Fibroblast of lung (primary cell): ENCODE results near the gene OTUD7B.

Experiments used
- EZH2 ChIP-seq: IDR thresholded peaks from 2 replicates; pipeline ENCODE4 v1.5.1; 2012; ENCODE audit warnings: low read length, control low read depth, mild to moderate bottlenecking; ENCODE audit errors: missing control alignments
- TF ChIP-seq, protein P1 (sequence below), 2 donors: IDR thresholded peaks in 1 of 2; conservative IDR thresholded peaks in 1 of 2; 1 replicate in 1 of 2; 2 replicates in 1 of 2; pipeline ENCODE4 v1.5.1; 2011 to 2012; ENCODE audit warnings: low read length in 2 of 2, control low read depth in 1 of 2, inconsistent platforms in 1 of 2, low read depth in 1 of 2, mild to moderate bottlenecking in 1 of 2

DNA sequence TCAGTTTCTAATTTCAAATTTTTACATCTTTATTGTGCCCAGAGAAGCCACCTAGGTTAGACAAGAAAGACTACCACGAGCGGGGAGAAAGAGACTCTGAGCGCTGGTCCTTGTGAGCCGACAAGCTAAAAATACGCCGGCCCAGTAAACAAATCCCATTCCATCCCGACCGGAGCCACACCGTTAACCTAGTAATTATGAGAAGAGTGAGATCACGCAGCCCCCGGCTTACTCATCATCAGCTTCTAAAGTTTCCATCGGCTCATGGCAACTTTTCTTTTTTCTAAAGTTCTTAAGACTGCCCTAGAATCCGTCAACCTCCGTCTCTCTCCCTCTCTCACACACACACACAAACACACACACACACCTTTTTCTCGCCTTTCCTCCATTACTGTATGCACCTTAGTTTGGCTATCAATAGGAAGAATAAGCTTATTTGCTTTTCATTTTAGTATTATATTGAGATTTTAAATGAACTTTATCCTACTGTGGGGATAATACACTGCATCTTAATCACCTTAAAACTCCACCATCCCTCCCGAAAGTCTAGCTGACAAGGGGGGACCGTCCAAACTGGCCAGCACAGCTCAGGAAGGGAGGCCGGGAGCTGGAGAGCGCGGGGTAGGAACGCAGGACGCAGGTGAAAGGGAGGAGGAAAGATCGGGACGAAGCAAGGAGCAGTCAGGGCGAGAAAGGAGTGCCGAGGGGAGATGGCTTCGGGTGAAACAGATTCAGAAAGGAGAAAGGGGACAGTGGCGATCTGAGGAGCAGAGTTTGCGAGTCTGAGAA, 728 bp downstream of the OTUD7B start:
- TF ChIP-seq, protein P1, sequence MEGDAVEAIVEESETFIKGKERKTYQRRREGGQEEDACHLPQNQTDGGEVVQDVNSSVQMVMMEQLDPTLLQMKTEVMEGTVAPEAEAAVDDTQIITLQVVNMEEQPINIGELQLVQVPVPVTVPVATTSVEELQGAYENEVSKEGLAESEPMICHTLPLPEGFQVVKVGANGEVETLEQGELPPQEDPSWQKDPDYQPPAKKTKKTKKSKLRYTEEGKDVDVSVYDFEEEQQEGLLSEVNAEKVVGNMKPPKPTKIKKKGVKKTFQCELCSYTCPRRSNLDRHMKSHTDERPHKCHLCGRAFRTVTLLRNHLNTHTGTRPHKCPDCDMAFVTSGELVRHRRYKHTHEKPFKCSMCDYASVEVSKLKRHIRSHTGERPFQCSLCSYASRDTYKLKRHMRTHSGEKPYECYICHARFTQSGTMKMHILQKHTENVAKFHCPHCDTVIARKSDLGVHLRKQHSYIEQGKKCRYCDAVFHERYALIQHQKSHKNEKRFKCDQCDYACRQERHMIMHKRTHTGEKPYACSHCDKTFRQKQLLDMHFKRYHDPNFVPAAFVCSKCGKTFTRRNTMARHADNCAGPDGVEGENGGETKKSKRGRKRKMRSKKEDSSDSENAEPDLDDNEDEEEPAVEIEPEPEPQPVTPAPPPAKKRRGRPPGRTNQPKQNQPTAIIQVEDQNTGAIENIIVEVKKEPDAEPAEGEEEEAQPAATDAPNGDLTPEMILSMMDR (conservative IDR thresholded peaks at IDR 0.05 in 1 of 2, IDR thresholded peaks at IDR 0.05 in 1 of 2; ENCODE audit: low read depth in 1 of 2, low read length in 2 of 2), result no peak
- TF ChIP-seq EZH2, result no peak
